ENCODE results near the gene ADAMTS16. TPM values are rescaled to one million over a fixed set of nuclear protein-coding genes. Genes with fewer than 3 reads are reported as not detected.
"Not testable (repeated sequence)": the region's sequence is repeated elsewhere in the genome, so short reads cannot be mapped to it uniquely, and the experiment has no call there.

Gene ADAMTS16
- total RNA-seq: not detected

GRCh38 chr5:5139777-5140478 is at the start of gene ADAMTS16:
Gene ADAMTS16 (plus strand): TSS chr5:5140330. CDS start chr5:5140468, 138 bp downstream.
- DNase-seq (ENCODE audit: low read depth in 2 of 3, low spot score in 2 of 3): no peak

GRCh38 chr5:5092149-5092548 is 48.0 kb upstream of the ADAMTS16 start:
- DNase-seq (ENCODE audit: low read depth in 2 of 3, low spot score in 2 of 3): no peak

- no peak for DNase-seq (ENCODE audit: low read depth in 2 of 3, low spot score in 2 of 3)
Observed at GRCh38 chr5:5100635-5101034, 39.5 kb upstream of the ADAMTS16 start.

GRCh38 chr5:5101676-5102075 is 38.5 kb upstream of the ADAMTS16 start:
- DNase-seq (ENCODE audit: low read depth in 2 of 3, low spot score in 2 of 3): no peak

GRCh38 chr5:5103245-5103644 is 36.9 kb upstream of the ADAMTS16 start:
- DNase-seq (ENCODE audit: low read depth in 2 of 3, low spot score in 2 of 3): no peak

- no peak for DNase-seq (ENCODE audit: low read depth in 2 of 3, low spot score in 2 of 3)
Observed at GRCh38 chr5:5104550-5104949, 35.6 kb upstream of the ADAMTS16 start.

- DNase-seq (ENCODE audit: low read depth in 2 of 3, low spot score in 2 of 3): no peak
Observed at GRCh38 chr5:5105531-5105930, 34.6 kb upstream of the ADAMTS16 start.

GRCh38 chr5:5116956-5117355 is 23.2 kb upstream of the ADAMTS16 start:
- no peak for DNase-seq (ENCODE audit: low read depth in 2 of 3, low spot score in 2 of 3)

- DNase-seq (ENCODE audit: low read depth in 2 of 3, low spot score in 2 of 3): no peak
Observed at GRCh38 chr5:5122776-5123175, 17.4 kb upstream of the ADAMTS16 start.

GRCh38 chr5:5124231-5124630 is 15.9 kb upstream of the ADAMTS16 start:
- DNase-seq (ENCODE audit: low read depth in 2 of 3, low spot score in 2 of 3): no peak

- no peak for DNase-seq (ENCODE audit: low read depth in 2 of 3, low spot score in 2 of 3)
Observed at GRCh38 chr5:5126444-5126843, 13.7 kb upstream of the ADAMTS16 start.

GRCh38 chr5:5128766-5129165 is 11.4 kb upstream of the ADAMTS16 start:
- DNase-seq (ENCODE audit: low read depth in 2 of 3, low spot score in 2 of 3): no peak

- no peak for DNase-seq (ENCODE audit: low read depth in 2 of 3, low spot score in 2 of 3)
Observed at GRCh38 chr5:5132234-5132633, 7.9 kb upstream of the ADAMTS16 start.

- no peak for DNase-seq (ENCODE audit: low read depth in 2 of 3, low spot score in 2 of 3)
Observed at GRCh38 chr5:5132693-5133295, 7.3 kb upstream of the ADAMTS16 start.

GRCh38 chr5:5134107-5134506 is 6.0 kb upstream of the ADAMTS16 start:
- no peak for DNase-seq (ENCODE audit: low read depth in 2 of 3, low spot score in 2 of 3)

GRCh38 chr5:5135957-5136676 is 4.0 kb upstream of the ADAMTS16 start:
- DNase-seq (ENCODE audit: low read depth in 2 of 3, low spot score in 2 of 3): no peak

- DNase-seq (ENCODE audit: low read depth in 2 of 3, low spot score in 2 of 3): not testable (repeated sequence)
Observed at GRCh38 chr5:5137851-5138250, 2.3 kb upstream of the ADAMTS16 start.

GRCh38 chr5:5139336-5139776 is 774 bp upstream of the ADAMTS16 start:
- no peak for DNase-seq (ENCODE audit: low read depth in 2 of 3, low spot score in 2 of 3)

- DNase-seq (ENCODE audit: low read depth in 2 of 3, low spot score in 2 of 3): no peak
Observed at GRCh38 chr5:5140479-5141338, 579 bp downstream of the ADAMTS16 start.

- no peak for DNase-seq (ENCODE audit: low read depth in 2 of 3, low spot score in 2 of 3)
Observed at GRCh38 chr5:5141339-5141599, 1.1 kb downstream of the ADAMTS16 start.

Measured in hematopoietic multipotent progenitor cell (in vitro differentiated cells).